Measurements from ENCODE around the gene PIH1D1.
"Not testable (repeated sequence)": the region's sequence is repeated elsewhere in the genome, so short reads cannot be mapped to it uniquely, and the experiment has no call there.

DNA sequence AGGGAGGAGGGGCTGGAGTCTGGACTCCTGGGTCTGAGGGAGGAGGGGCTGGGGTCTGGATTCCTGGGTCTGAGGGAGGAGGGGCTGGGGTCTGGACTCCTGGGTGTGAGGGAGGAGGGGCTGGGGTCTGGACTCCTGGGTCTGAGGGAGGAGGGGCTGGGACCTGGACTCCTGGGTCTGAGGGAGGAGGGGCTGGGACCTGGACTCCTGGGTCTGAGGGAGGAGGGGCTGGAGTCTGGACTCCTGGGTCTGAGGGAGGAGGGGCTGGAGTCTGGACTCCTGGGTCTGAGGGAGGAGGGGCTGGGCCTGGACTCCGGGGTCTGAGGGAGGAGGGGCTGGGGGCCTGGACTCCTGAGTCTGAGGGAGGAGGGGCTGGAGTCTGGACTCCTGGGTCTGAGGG, 9.5 kb upstream of the PIH1D1 start:
- TF ChIP-seq CTCF (tag by site-specific recombination; IDR thresholded peaks at IDR 0.05); ZNF175 (tag by site-specific recombination; IDR thresholded peaks at IDR 0.05); WT1 (tag by site-specific recombination; IDR thresholded peaks at IDR 0.05); ZNF621 (tag by site-specific recombination; IDR thresholded peaks at IDR 0.05); ZBTB44 (tag by site-specific recombination; IDR thresholded peaks at IDR 0.05); ATF2 (tag by site-specific recombination; IDR thresholded peaks at IDR 0.05; ENCODE audit: low read depth); ZNF561 (tag by site-specific recombination; IDR thresholded peaks at IDR 0.05; ENCODE audit: borderline replicate concordance); ZNF184 (tag by site-specific recombination; IDR thresholded peaks at IDR 0.05): not testable (repeated sequence)
